Epithelial cell of proximal tubule (primary cell): ENCODE data around the gene FBXO5. TPM values are rescaled to one million over a fixed set of nuclear protein-coding genes. Genes with fewer than 3 reads are reported as not detected.

Source experiments
- DNase-seq: peaks from one replicate; pipeline ENCODE4 v3.0.0-alpha.2; 2011; ENCODE audit warnings: low read depth
- H3K4me3 ChIP-seq: 2 replicates; pipeline ENCODE4 v1.5.1; 2011; ENCODE audit warnings: low read depth, mild to moderate bottlenecking, low read length
- total RNA-seq: library from RNA; depleted of rRNA; stranded (reverse); fragments of >200 nt; gene quantifications from 2 replicates; pipeline ENCODE4 v1.2.3, GENCODE V29; 2015
- TF ChIP-seq, protein P1 (sequence below): conservative IDR thresholded peaks from 2 replicates; pipeline ENCODE4 v1.5.1; 2012; ENCODE audit warnings: low read depth, mild to moderate bottlenecking, low read length

FBXO5 gene
- total RNA-seq, 1 donor from 2014 or later: 30.8 TPM

DNA sequence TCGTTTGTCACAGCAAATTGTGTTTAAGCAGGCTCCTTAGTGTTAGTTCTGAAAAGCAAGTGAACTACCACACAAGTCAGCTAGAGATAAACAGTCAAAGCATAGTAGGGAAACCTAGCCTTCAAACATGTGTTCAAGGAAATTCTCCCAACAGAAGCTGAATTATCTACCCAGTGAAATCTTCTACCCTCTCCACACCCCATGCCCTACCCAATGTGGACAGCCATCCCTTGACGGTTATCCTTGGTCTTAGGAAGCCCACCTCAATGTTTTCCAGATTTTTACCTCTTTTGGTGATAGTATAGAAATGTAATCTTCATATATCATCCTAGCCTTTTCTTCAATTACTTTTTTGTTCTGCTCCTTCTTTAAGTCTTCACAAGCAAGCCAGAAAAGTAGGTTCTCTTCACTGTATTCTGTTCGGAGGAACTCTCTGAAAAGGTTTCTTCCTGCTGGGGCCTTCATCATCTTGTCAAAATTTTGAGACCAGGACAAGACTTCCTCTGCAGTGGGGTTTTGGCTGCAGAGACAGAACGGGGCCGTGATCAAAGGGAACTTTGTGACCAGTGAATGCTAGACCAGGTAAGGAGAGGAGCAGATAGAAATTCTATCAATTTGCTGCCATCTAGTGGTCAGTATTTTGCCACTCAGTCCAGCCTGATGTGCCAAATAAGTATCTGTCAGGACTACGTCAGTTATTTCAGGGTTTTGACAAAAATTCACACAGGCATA is 41.3 kb upstream of the FBXO5 start:
- DNase-seq: no peak
- H3K4me3 ChIP-seq: no peak overlapping the region
- TF ChIP-seq, protein P1, sequence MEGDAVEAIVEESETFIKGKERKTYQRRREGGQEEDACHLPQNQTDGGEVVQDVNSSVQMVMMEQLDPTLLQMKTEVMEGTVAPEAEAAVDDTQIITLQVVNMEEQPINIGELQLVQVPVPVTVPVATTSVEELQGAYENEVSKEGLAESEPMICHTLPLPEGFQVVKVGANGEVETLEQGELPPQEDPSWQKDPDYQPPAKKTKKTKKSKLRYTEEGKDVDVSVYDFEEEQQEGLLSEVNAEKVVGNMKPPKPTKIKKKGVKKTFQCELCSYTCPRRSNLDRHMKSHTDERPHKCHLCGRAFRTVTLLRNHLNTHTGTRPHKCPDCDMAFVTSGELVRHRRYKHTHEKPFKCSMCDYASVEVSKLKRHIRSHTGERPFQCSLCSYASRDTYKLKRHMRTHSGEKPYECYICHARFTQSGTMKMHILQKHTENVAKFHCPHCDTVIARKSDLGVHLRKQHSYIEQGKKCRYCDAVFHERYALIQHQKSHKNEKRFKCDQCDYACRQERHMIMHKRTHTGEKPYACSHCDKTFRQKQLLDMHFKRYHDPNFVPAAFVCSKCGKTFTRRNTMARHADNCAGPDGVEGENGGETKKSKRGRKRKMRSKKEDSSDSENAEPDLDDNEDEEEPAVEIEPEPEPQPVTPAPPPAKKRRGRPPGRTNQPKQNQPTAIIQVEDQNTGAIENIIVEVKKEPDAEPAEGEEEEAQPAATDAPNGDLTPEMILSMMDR: peak; percentile 84

GRCh38 chr6:153018355-153018754 is 35.5 kb upstream of the FBXO5 start:
- DNase-seq: no peak
- TF ChIP-seq, protein P1: no peak
- no peak overlapping the region for H3K4me3 ChIP-seq

DNA sequence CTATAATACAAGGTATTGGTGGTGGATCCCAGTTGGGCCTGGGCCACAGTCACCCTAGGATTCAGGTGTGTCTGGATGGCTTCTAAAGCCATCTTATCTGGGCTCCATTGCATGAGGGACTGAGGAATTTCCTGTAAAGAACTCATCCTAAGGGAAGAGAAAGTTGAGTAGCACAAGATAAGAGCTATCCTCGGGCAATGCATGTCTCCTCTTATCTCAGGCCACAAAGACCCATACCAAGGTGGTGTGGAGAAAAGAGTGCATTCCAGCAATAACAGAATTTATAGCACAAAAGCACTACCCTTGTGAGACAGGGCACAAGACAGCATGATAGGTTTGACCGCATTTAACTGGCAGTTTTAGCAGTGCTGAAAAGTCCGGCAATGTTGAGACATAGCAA is 34.0 kb upstream of the FBXO5 start:
- TF ChIP-seq, protein P1: no peak
- DNase-seq: no peak
- H3K4me3 ChIP-seq: no peak overlapping the region

DNA sequence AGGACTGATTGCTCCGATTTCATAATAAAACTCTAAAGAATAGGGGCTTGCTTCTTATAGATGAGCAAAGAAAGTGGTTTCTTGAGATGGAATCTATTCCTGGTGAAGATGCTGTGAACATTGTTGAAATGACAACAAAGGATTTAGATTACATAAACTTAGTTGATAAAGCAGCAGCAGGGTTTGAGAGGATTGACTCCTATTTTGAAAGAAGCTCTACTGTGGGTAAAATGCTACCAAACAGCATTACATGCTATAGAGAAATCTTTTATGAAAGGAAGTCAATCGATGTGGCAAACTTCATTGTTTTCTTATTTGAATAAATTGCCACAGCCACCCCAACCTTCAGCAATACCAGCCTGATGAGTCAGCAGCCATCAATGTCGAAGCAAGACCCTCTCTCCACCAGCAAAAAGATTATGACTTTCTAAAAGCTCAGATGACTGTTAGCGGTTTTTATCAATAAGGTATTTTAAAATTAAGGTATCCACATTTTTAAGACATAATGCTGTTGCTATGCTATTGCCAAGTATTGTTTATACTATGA is 32.3 kb upstream of the FBXO5 start:
- DNase-seq: no peak
- no peak overlapping the region for H3K4me3 ChIP-seq
- TF ChIP-seq, protein P1: no peak

GRCh38 chr6:153013438-153013837 is 30.6 kb upstream of the FBXO5 start:
- TF ChIP-seq, protein P1: no peak
- no peak for DNase-seq
- H3K4me3 ChIP-seq: no peak overlapping the region

DNA sequence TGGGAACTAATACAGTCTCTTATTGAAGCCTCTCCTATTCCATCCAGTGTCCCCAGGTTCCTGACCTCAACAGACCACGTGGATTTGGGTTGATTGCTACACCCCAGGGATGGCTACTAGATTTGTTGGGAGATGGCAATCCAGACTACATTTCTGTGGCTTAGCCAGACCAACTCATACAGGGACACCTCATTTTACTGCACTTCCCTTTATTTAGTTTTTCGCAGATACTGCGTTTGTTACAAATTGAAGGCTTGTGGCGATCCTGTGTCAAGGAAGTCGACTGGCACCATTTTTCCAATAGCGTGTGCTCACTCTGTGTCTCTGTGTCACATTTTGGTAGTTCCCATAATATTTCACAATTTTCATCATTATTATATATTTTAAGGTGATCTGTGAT is 30.0 kb upstream of the FBXO5 start:
- TF ChIP-seq, protein P1: no peak
- no peak overlapping the region for H3K4me3 ChIP-seq
- DNase-seq: no peak

DNA sequence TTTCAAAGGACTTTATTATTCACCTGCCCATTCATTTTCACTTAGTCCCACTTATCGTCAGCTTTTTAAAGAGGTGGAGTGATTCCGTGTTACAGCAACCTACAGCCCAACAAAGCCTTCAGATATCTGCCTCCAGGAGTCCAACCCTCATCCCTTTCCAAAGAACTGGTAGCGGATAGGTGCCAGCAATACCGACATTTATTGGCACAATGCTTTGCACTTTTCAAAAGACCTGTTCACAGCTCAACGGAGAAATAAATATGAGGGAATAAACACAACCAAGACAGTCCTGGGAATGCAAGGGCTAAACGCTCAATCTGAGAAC is 20.5 kb upstream of the FBXO5 start:
- TF ChIP-seq, protein P1: no peak
- DNase-seq: no peak

More for the DNA sequence above, 20.5 kb upstream of the FBXO5 start:
- H3K4me3 ChIP-seq: peak overlapping the region; percentile 81
